Daoy (cell line): ENCODE measurements around the gene APBB1IP. TPM values are rescaled to one million over a fixed set of nuclear protein-coding genes. Genes with fewer than 3 reads are reported as not detected.
"Not testable (repeated sequence)": the region's sequence is repeated elsewhere in the genome, so short reads cannot be mapped to it uniquely, and the experiment has no call there.

ENCODE experiments used
- DNase-seq: peaks from one replicate; pipeline ENCODE4 v3.0.0-alpha.2; 2015; ENCODE audit warnings: low read depth
- total RNA-seq: library from RNA; depleted of rRNA; stranded (reverse); fragments of >200 nt; shearing (Covaris generic); gene quantifications from 2 replicates; pipeline ENCODE4 v1.2.3, GENCODE V29; 2014

APBB1IP gene
- total RNA-seq, 1 experiment from 2014 or later, result not detected

DNA sequence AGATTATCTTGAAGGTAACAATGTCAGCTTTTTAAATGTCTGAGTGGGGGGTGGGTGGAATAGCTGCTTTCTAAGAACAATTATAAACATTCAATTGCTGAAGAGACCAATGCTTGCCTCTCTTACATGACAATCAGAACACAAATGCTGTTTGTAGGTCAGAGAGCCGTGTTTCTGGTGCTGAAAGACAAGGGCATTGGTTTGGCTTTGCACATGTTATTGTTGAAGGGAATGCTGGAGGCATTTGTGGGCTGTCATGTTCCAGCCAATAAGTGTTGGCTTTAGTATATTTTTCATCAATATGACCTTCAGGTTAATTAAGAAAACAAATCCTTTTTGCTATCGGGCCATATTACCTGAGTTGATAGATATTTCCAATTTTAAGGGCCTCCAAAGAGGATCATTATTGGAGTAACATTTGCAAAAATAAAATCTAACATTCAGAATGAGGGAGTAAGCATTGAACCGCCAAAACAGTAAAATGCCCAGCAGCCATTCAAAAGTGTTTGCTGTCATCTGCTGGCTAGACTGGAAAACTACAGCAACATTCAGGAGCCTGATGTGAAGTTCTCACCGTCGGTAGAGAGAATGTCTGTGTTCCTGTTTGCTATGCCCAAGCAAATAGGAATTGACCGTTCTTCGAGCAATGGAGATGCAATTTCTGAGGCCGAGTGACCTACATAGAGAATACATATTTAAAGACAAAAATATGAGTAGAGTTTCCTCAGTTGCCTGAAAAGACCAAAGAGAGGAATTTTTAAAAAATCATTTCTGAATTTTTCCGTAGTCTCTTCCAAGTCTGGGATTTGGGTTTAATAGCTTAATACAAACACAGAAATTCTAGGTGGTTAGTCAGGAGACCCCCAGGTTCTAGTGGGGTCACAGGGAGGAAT is 118.9 kb downstream of the APBB1IP start:
- DNase-seq, result peak; percentile 58

DNA sequence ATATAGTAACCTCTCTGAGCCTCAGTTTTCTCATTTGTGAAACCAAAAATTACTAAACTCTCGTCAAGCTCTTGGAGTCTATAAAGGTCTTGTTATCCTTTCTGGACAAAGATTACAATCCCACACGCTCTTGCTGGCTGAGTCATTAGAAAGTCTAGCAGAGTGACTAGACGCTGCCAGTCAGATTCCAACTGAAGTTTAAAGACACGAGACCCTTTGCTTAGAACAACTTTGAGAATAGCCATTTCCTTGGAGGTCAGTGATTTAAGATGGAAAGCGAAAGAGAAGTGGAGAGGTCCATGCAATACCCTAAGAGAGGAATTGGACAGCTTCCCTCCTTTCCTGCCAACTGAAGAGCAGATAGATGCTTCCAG is 119.5 kb downstream of the APBB1IP start:
- DNase-seq, result peak; percentile 59

DNA sequence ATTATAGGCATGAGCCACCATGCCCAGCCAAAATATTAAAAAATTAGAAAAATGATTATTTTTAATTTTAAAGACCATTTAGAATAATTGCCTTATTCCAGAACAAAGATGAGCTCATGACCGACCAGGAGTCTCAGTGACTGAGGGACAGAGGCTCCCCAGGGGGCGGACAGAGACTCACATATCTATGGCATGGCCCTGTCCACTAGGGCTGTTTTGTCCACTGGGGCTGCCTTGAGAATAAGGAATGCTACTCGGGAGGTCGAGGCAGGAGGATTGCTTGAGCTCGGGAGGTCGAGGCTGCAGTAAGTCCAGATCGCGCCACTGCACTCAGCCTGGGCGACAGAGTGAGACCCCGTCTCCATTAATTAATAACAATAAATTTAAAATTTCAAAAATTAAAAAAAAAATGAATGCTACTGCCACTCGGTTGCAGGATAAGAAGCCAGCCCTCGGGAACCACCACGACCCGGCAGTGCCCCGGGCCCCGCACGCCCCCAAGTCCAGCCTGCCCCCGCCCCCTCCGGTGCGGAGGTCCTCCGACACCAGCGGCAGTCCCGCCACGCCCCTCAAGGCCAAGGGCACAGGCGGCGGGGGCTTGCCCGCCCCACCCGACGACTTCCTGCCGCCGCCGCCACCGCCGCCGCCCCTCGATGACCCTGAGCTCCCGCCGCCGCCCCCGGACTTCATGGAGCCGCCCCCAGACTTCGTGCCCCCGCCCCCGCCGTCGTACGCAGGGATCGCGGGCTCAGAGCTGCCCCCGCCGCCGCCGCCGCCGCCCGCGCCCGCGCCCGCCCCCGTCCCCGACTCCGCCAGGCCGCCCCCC is 128.6 kb downstream of the APBB1IP start:
- DNase-seq, result peak; percentile 51

DNA sequence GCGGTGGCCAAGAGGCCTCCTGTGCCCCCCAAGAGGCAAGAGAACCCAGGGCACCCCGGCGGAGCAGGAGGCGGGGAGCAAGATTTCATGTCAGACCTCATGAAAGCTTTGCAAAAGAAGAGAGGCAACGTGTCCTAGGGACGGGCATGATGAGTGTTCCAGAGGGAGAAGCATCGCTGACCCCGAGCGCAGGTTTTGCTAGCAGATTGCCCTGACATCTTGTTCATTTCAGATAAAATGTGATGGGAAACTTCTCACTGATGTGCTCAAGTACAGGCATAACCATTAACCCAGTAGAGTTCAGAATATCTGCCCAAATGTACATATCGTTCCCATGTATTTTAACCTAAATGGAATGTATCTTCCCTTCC is 129.2 kb downstream of the APBB1IP start:
- DNase-seq, result no peak

DNA sequence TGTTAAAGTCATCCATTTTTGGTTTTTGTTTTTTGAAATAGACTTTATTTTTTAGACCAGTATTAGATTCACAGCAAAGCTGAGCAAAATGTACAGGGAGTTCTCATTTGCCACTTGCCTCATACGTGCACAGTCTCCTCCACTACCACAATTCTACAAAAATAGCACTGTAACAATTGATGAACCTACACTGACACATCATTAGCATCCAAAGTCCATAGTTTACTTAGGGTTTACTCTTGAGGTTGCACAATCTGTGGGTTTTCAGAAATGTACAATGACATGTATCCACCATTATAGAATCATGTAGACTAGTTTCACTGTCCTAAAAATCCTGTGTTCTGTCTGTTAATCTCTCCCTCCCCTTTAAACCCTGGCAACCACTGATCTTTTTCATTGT is 133.5 kb downstream of the APBB1IP start:
- no peak for DNase-seq

DNA sequence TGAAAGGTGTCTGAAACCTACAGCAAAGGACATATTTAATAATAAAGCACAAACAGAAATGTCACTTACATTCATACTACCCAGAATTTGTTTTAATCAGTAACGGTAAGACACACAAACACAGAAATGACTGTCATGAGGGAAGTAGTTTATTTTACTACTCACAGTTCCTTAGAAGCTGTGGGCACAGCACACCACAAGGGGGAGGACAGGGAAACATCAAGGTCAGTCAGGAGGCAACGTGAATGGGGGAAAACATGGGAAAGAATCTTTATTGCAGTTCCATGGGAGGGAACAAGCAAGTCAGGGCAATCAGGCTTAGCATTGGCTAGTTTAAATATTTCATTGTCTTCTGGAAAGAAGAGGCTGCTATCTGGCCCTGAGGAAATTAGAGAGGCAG is 135.5 kb downstream of the APBB1IP start:
- DNase-seq, result peak; percentile 21

DNA sequence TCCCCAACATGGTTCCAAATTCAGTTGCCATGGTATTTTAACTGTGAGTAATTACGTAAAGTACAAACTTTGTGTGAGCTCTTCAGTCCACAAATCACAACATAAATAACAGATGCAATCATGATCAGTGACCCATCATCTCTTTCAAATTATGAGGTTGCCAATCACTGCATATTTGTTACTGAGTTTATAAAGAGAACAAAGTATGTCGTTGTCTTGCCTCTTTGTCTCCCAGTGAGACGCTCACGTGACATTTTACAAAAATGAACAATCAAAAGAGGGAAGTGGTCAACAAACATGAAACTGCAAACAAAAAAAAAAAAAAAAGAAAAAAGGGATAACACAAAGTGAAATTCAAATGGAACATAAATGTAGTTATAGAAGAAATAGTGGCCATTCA is 136.6 kb downstream of the APBB1IP start:
- no peak for DNase-seq

DNA sequence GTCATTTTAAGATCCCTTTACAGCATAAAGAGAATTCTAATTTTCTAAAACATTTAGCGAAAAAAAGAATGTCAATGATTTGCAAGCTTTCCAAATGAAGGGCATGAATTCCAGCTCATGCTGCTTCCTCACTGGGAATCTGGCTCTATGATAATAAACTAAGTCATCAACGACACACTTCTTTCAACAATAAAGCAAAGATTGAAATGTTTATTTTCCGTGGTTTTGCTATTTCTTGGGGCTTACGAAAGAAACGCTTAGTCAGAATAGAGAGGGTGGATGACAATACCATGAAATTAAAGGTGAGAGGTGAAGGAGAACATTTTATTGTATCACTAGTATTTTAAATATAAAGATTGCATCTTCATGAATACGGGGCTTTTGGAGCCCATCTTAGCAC is 140.2 kb downstream of the APBB1IP start:
- not testable (repeated sequence) for DNase-seq

DNA sequence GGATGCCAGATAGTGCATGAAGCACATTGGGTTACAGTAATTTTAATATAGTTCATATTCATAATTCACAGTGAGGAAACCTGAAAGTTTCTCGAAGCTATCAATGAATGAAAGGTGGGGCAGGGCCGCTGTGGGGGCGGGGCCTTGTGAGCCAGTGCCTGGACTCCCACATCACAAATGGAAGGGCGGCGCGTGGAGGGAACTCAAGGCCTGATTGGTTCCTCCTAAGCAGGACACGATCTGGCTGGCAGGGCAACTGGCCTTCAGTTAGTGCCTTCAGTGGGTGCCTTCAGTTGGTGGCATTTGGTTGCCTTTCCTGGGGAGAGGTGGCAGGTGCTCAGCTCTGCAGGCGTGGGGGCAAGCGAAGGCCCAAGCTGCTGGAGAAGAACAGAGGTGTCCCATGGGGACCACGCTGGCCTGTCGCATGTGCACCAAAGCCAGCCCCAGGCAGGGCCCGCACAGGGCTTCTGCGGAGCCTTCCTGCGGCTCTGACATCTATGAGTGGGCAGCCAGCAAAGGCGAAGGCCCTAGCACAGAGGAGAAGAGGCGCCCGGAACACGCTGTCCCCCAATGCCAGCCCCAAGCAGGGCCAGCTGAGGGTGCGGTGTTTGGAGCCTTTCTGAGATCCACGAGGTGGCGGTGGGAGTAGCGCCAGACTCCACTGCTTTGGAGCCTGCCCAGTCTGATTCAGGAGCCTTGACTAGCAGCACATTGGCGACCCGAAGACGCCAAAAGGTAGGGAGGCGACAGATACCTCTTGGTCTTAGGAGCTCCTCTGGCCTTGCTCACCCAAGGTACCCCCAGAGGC is 141.3 kb downstream of the APBB1IP start:
- DNase-seq, result no peak

DNA sequence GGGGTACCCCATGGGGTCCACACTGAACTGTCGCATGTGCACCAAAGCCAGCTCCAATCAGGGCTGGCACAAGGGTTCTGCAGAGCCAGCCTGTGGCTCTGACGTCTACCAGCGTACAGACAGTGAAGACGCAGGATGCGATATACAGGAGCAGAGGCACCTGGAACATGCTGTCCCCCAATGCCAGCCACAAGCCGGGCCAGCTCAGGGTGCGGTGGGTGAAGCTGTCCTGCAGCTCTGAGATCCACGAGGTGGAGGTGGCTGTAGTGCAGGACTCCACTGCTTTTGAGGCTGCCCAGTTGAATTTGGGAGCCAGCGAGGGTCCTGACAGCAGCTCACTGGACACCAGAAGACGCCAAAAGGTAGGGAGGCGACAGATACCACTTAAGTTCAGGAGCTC is 148.1 kb downstream of the APBB1IP start:
- no peak for DNase-seq

DNA sequence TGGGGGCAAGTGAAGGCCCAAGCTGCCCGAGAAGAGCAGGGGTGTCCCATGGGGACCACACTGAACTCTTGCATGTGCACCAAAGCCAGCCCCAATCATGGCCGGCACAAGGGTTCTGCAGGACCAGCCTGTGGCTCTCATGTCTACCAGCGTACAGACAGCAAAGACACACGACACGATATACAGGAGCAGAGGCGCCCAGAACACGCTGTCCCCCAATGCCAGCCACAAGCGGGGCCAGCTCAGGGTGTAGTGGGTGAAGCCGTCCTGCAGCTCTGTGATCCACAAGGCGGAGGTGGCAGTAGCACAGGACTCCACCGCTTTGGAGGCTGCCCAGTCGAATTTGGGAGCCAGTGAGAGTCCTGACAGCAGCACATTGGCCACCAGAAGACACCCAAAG is 150.5 kb downstream of the APBB1IP start:
- no peak for DNase-seq

DNA sequence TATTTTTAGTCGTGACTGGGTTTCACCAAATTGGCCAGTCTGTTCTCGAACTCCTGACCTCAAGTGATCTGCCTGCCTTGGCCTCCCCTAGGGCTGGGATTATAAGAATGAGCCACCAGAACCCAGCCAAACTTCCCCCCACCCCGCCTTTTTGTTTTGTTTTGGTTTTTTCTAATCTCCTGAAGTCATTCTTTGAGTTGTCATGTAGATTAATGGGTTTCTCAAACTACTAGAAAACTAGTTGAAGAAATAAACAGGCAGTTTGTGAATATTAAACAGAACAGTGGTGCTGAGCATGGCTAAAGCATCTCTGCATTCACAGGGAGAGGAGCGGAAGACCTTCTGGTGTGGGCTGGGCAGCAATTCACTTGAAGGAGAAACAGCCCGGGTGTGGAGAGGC is 151.7 kb downstream of the APBB1IP start:
- not testable (repeated sequence) for DNase-seq

DNA sequence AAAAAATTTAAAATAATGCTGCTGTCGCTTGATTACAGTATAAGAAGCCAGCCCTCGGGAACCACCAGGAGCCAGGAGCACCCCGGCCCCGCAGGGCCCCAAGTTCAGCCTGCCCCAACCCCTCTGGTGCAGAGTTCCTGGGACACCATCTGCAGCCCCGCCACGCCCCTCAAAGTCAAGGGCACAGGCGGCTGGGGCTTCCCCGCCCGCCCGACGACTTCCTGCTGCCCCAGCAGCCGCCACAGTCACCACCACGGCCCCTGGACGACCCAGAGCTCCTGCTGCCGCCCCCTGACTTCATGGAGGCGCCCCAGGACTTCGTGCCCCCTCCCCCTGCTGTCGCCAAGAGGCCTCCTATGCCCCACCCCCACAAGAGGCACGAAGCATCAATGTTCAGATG is 155.8 kb downstream of the APBB1IP start:
- peak; percentile 49 for DNase-seq

DNA sequence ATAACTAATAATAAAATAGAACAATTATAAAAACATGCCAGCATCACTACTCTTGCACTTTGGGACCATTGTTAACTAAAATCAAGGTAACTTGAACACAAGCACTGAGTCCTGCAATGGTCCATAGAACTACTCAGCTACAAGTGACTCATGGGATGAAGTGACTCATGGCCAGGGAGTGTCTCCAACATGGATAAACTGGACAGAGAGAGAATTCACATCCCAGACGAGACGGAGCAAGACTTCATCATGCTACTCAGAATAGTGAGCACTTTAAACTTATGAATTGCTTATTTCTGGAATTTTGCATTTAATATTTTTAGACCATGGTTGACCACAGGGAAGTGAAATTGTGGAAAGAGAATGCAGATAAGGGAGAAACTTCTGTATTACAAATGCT is 165.1 kb downstream of the APBB1IP start:
- peak; percentile 48 for DNase-seq

DNA sequence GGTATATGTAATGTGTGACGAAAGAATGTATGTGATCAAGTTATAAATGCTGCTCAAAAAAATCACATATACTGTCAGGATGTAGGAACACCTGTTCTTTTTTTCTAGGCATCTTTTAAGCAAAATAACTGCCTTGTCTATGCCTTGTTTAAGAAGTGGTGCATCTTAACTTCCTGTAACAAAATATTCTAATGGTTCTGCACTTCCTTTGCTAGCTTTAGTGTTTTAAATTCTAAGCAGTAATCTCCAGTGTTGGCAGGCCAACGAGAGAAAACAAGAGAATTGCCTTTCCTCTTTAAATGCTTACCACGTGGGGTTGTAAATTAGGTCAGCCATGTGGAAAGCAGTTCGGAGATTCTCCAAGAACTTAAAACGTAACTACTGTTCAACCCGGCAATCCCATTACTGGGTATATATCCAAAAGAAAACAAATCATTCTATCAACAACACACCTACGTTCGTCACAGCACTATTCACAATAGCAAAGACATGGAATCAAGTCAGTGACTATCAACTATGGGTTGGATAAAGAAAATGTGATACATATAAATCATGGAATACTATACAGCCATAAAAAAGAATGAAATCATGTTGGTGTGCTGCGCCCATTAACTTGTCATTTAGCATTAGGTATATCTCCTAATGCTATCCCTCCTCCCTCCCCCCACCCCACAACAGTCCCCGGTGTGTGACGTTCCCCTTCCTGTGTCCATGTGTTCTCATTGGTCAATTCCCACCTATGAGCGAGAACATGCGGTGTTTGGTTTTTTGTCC is 166.4 kb downstream of the APBB1IP start:
- DNase-seq, result not testable (repeated sequence)

DNA sequence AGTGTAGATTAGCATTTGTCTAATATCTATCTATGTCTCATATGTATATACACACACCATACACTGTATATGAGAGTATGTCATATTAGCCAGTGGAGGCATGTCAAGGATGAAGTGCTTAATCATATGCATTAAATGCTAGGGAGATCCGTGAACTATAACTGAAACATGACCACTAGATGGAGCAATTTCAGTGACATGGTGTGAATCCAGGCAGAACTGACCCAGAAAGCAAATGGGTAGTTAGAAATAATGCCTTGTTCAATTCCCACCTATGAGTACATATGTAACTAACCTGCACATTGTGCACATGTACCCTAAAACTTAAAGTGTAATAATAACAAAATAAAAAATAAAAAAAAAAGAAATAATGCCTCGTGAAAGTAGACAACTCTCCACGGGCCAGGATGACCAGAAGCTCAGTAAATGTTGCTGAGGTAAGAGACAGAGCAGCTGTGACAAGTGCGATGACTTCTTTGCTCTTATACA is 168.3 kb downstream of the APBB1IP start:
- DNase-seq, result peak; percentile 10

DNA sequence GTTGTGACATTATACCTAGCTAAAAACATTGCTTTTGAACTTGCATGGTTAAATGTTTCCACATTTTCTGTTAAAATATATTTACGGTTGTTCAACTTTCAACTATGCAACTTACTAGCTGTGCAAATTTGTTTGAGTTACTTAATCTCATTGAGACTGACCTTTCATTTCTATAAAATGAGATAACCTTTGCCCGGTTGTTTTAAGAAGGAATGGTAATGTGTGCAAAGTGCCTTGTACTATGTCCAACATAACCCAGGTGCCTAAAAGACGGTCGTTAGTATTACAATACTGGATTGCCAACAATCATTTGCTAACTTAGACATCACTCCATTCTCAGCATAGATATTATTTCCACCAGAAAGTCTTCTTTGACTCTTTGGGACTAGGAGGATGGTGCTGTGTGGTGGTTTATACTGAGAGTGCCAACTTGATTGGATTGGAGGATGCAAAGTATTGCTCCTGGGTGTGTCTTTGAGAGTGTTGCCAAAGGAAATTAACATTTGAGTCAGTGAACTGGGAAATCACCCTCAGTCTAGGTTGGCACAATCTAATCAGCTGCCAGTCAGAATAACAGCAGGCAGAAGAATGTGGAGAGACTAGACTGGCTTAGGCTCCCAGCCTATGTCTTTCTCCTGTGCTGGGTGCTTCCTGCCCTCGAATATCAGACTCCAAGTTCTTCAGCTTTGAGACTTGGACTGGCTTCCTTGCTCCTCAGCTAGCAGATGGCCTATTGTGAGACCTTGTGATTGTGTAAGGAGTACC is 174.2 kb downstream of the APBB1IP start:
- no peak for DNase-seq
